ENCODE measurements around the gene SLC9A8.
A peak's percentile ranks its signal among the peaks of the same experiment; 100 is the strongest.

SLC9A8 gene

DNA sequence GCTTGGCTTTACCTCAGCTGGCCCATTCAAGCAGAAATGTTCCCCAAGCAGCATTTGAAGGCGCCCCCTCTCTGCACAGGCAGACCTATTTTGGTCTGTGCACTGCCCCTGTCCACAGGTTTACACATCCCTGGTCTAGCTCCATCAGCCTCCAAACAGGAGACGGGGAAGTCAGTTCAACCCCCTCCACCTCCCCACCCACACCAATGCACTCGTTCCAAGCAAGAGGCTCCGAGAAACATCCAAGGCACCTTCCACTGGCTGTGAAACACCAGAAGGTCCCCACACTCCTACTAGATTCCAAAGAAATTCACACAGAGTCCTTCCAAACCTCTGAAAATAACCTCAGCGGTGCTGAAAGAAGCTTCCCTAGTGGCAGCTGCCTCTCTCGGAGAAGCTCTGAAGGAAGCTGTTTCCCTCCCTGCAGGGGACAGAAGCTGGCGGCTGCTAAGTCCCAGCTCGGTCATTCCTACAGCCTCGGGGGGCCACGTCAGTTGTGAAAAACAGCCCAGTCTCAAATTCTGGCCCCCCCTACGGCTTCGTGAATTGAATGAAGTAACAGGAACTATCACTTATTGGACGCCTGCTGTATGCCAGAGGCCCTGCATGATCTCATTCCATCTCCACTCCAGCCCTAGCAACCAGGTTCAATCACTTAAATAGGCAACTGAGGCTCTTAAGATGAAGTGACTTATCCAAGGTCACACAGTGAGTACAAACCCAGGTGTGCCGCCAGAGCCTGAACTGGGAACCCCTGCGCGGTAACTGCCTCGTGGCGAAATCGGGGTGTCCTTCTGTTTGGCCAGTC lies 101.9 kb downstream of the SLC9A8 start:
- TF ChIP-seq, protein P1, sequence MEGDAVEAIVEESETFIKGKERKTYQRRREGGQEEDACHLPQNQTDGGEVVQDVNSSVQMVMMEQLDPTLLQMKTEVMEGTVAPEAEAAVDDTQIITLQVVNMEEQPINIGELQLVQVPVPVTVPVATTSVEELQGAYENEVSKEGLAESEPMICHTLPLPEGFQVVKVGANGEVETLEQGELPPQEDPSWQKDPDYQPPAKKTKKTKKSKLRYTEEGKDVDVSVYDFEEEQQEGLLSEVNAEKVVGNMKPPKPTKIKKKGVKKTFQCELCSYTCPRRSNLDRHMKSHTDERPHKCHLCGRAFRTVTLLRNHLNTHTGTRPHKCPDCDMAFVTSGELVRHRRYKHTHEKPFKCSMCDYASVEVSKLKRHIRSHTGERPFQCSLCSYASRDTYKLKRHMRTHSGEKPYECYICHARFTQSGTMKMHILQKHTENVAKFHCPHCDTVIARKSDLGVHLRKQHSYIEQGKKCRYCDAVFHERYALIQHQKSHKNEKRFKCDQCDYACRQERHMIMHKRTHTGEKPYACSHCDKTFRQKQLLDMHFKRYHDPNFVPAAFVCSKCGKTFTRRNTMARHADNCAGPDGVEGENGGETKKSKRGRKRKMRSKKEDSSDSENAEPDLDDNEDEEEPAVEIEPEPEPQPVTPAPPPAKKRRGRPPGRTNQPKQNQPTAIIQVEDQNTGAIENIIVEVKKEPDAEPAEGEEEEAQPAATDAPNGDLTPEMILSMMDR (conservative IDR thresholded peaks at IDR 0.05; ENCODE audit: low read length) = no peak
- DNase-seq (ENCODE audit: low read depth) = no peak

DNA sequence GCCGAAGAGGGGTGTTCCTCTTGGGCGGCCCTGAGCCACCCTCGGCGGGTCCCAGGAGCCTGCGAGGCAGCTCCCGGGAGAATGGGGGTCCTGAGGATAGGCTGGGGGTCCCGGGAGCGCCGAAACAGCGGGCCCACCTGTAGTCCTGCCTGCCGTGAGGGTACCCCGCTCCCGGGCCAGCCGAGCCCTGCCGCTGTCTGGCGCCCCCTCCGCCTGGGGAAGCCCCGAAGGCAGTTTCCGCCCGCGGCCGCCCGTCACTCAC lies 102.4 kb downstream of the SLC9A8 start:
- DNase-seq (ENCODE audit: low read depth) = no peak
- peak overlapping the region; percentile 98 for H3K4me3 ChIP-seq (ENCODE audit: low read length)
- TF ChIP-seq, protein P1 (conservative IDR thresholded peaks at IDR 0.05; ENCODE audit: low read length) = no peak

More for the DNA sequence above, 101.9 kb downstream of the SLC9A8 start:
- peak overlapping the region; percentile 98 for H3K4me3 ChIP-seq (ENCODE audit: low read length)

DNA sequence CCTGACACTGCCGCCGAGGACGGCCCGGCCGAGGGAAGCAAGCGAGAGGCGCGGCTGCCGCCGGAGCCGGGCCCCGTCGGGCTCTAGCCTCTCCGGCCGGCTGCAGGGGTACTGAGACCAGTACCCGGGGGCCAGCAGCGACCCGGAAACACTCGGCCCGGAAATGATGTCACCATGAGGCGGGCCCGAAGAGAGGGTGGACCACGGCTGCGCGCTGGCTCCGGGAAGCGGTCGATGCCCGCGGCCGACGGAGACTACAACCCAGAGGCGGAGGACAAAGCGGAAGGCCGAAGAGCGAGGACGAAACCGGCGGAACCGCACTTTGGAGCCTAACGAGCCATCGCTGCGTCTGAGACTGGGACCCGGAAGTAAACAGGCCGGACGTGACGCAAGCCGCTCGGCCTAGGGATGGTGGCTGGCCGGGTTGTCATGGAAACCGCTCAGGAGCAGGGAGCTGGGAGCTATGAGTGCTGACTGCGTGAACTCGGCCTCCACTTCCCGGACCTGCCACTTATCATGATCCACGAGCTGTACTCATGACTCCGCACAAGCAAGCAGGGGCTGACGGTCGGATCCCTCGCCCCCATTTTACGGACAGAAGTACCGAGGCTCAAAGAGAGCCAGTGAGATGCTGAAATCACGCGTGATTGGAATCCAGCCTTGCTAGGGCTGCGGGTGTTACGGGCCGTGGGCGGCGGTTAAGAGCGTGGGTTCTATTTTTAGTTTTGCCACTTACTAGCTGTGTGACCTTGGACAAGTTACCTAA lies 102.9 kb downstream of the SLC9A8 start, which contains the start of gene SPATA2:
TSS of gene SPATA2 (minus strand) at position 150 of the 766 bp plus-strand sequence. CDS start 7,039 bp downstream, outside the sequence.
- DNase-seq (ENCODE audit: low read depth) = peak; percentile 94
- peak within 1 kb of the TSS; percentile 98 for H3K4me3 ChIP-seq (ENCODE audit: low read length)
- TF ChIP-seq, protein P1 (conservative IDR thresholded peaks at IDR 0.05; ENCODE audit: low read length) = no peak

DNA sequence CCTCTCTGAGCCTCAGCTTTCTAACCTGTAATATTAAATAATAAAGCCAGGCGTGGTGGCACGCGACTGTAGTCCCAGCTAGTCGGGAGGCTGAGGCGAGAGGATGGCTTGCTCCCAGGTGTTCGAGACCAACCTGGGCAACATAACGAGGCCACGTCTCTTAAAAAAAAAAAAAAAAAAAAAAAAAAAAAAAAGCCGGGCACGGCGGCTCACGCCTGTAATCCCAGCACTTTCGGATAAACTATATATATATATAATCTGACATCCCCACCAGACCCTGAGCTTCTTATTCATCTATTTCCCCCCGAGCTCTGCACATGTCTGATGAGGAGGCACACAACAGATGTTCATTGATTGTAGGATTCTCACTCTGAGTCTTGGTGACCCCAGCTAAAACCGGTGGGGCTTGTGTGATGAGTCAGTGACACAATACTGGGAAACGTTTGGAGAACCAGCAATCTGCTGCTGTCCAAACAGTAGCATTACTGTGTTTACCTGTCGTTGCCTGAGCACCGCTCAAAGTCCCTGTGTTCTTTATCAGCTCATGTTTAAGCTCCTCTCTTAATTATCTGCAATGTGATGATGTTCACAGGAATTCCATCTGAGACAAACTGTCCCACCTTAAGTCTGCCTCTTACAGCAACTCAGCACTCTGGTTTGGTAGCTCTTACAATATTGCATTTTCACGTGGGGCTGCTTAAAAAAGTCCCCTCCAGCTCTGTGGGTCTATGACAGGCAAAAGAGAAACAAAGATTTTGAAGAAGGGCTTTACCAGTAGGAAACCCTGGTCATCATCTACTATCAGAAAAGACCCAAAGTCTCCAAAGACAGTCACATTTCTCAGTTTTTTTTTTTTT lies 103.7 kb downstream of the SLC9A8 start:
- peak overlapping the region; percentile 98 for H3K4me3 ChIP-seq (ENCODE audit: low read length)
- peak; percentile 25 for DNase-seq (ENCODE audit: low read depth)
- TF ChIP-seq, protein P1 (conservative IDR thresholded peaks at IDR 0.05; ENCODE audit: low read length) = no peak

DNA sequence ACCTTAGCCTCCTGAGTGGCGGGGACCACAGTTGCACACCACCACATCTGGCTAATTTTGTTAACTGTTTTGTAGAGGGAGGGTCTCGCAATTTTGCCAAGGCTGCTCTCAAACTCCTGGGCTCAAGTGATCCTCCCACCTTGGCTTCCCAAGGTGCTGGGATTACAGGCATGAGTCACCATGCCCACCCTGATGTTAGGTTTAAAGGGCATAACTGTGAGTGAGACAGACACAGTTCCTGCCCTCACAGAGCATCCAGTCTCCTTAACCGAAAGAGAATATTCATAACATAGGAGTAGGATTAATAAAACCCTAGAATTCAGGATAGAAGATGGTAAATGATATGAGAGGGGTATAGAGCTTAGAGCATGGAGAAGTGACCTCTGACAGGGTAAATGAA lies 105.8 kb downstream of the SLC9A8 start:
- no peak overlapping the region for H3K4me3 ChIP-seq (ENCODE audit: low read length)
- TF ChIP-seq, protein P1 (conservative IDR thresholded peaks at IDR 0.05; ENCODE audit: low read length) = no peak
- DNase-seq (ENCODE audit: low read depth) = no peak

DNA sequence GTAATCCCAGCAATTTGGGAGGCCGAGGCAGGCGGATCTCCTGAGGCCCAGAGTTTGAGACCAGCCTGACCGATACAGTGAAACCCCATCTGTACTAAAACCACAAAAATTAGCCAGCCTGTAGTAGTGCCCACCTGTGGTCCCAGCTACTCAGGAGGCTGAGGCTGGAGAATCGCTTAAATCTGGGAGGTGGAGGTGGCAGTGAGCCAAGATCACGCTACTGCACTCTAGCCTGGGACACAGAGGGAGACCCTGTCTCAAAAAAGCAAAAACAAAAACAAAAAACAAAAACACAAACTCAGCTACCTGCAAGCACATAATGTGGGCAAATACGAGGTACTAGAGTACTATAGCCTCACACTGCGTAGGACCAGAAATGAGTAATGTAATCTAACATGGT lies 106.4 kb downstream of the SLC9A8 start:
- DNase-seq (ENCODE audit: low read depth) = no peak
- TF ChIP-seq, protein P1 (conservative IDR thresholded peaks at IDR 0.05; ENCODE audit: low read length) = no peak
- H3K4me3 ChIP-seq (ENCODE audit: low read length) = no peak overlapping the region

Data from AG10803 (cell line).